ENCODE data around the gene PAQR5. TPM values are rescaled to one million over a fixed set of nuclear protein-coding genes. Genes with fewer than 3 reads are reported as not detected.
"Not testable (repeated sequence)": the region's sequence is repeated elsewhere in the genome, so short reads cannot be mapped to it uniquely, and the experiment has no call there.

Gene PAQR5
- total RNA-seq, 1 donor from 2014 or later = not detected

DNA sequence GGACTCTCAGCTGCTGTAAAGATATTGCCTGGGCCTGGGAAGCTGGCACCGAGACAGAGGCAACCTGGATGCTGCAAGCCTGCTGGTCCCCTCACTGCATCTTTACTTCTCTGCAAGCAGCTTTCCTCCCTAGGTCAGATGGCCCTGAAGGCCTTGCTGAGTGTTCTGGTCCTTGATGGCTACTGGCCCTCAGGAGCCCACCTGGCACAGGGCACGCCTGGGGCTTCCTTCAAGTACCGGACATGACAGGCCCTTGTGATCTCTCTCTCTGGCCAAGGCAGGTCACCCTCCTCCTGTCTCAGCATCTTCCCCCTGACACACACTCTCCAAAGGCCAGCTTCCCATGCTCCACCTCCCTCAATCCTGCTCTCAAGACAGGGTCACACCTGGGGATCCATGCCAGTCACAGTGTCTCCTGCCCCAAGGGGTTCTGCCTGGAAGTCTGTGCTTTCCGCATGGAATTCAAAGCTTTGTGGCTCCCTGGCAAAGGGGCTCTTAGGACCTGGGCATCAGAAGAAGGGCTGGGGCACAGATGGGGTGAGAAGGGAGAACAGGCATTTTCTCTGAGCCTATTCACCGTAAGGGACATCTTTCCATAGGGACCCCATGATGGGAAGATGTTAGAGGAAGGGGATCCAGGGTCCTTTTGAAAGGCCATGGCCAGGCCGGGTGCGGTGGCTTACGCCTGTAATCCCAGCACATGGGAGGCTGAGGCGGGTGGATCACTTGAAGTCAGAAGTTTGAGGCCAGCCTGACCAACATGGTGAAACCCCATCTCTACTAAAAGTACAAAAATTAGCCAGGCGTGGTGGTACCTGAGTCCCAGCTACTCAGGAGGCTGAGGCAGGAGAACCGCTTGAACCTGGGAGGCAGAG is 4.7 kb upstream of the PAQR5 start:
- intact Hi-C loops (cut with micrococcal nuclease) = no loop called here

DNA sequence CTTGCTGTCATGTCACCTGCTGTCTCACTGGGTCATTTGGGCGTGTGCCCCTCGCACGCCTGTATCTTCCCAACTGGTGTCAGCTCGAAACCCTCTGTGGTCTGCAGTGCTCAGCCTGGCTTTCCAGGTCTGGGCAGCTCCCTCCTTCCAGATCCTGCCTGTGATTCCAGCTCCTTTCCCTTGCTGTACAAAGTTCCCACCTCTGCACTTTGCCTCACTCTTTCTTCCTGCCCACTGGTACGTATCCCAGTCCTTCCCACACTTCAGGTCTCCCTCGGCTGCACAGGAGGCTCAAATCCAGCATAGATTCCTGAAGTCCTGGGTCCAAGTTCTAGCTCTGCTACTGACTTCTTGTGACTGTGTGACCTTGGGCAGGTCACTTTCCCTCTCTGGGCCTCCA is 2.1 kb upstream of the PAQR5 start:
- intact Hi-C loops (cut with micrococcal nuclease) = no loop called here

DNA sequence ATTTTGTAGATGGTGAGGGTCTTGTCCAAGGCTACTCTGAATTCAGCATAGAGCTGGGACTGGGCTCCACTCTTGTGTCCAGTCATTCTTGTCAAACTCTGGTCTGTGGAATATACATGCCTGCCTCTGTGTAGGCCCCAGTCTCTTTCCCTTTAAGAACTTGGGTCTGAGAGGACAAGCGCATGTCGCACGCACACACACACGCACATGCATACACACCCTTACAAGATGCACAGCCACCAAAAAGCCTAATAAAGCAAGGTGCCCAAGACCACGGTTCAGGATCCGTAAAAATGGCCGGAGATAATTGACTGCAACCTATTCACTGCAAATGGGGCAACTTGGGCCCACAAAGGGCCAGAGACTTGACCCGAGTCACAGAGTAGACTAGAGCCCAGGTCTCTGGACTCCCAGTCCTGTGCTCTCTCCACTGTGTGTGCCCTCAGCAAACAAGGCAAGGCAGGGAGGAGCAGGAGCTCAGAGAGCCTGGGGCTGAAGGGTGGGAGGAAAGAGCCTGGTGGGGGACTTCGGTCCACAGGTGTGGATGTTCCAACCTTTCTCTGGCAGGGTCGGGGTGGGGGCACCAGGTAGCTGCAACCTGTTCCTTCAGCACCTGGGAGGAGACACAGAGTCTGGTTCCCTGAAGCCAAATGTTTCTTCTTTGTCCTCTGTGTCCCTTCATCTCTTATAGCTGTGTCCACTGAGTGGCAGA is 914 bp upstream of the PAQR5 start:
- intact Hi-C loops (cut with micrococcal nuclease) = no loop called here

DNA sequence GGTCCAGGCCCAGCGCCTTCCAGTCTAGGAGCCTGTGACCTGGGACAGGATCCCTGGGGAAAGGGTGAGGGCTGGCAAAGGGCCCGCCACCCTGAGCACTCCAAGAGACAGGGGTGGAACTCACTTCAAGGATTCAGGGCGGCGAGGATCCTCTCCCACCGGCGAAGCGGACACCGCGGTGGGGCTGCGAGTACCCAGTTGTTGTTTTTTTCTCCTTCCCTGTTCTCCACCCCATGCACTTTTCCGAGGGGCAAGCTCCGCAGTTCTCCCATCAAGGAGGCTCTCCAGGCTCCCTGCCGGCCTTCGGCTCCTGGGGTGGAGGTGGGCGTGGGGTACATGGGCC is 387 bp upstream of the PAQR5 start:
- intact Hi-C loops (cut with micrococcal nuclease) = no loop called here

DNA sequence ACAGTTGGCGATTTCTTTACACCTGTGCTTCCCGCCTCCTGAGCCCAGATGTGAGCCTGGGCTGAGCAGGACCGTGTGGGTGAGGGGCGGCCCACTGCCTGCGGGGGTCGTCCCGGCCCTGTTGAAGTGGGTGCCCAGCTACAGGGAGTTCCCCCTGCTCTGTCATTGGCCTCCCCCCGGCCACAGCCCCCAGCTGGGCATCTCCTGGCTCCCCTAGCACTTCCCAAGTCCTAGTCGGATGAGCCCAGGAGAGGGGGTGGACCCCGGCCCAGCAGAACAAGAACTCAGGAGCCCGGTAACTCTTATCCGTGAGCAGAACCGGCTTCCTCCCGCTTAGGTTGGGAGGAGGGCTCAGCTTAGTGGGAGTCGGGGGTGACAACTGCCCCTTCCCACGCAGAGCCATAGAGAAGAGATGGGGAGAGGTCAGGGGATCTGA is 757 bp downstream of the PAQR5 start:
- intact Hi-C loops (cut with micrococcal nuclease) = no loop called here

DNA sequence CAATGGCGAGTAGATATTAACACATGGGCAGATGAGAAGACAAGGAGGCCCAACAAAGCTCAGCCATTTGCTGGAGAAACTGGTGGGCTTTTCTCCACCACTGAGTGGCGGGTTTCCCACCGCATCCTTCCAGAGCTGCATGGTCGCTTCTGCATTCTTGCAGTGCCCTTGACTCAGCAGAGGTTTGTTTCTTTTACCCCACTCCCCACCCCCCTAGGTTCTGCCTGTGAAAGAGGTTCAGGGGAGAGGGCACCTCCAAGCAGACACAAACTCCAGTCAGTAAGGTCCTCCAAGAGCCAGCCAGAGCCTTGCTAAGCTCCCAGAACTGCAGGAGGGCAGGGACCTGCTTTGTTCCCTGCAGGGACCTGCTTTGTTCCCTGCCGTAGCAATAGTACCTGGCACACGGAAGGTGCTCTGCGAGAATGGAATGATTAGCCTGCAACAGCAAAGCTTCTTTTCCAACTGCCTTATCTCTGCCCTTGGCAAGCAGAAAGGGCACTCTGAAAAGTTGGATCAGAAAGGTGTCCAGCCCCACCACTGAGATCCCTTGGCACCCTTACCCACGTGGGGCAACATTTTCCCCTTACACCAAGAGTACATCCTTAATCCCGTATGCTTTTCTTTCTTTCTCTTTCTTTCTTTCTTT is 1.4 kb downstream of the PAQR5 start:
- intact Hi-C loops (cut with micrococcal nuclease) = no loop called here

DNA sequence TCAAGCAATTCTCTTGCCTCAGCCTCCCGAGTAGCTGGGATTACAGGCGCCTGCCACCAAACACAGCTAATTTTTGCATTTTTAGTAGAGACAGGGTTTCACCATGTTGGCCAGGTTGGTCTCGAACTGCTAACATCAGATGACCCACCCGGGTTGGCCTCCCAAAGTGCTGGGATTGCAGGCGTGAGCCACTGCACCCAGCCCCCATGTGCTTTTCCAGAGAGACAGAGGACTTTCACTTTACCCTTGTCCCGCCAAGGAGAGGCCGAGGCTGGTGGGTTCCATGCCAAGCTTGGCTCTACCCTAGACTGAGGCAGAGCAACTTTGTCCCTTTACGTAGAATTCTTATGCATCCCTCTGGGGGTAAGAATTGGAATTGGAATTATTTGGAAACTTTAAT is 2.4 kb downstream of the PAQR5 start:
- intact Hi-C loops (cut with micrococcal nuclease) = not testable (repeated sequence)

DNA sequence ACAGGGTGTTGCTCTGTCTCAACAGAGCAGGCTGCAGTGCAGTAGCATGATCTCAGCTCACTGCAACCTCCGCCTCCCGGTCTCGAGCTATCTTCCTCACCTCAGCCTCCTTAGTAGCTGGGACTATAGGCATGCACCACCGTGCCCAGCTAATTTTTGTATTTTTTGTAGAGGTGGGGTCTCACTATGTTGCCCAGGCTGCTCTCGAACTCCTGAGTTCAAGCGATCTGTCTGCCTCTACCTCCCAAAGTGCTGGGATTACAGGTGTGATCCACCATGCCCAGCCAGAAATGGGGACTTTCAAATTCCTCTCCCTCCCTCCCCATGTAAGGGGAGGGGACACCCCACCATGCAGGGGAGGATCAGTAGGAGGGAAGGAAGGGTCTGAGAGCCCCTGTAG is 3.4 kb downstream of the PAQR5 start:
- intact Hi-C loops (cut with micrococcal nuclease) = not testable (repeated sequence)

DNA sequence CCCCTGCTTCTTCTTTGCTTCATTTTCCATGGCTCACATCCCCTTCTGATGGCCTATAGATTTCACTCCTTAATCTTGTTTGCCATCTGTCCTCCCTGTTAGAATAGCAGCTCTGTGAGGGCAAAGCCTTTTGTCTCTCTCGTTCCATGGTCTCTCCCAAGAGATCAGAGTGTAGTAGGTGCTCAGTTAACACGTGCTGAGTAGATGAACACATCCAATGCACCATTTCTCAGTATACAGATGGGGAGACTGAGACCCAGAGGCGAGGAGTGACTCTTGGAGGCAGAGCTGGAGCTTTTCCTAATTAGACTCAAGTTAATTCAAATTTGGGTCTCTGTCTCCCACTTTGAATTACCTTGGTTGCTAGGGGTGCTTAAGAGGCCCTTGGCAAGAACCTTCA is 4.2 kb downstream of the PAQR5 start:
- intact Hi-C loops (cut with micrococcal nuclease) = no loop called here

DNA sequence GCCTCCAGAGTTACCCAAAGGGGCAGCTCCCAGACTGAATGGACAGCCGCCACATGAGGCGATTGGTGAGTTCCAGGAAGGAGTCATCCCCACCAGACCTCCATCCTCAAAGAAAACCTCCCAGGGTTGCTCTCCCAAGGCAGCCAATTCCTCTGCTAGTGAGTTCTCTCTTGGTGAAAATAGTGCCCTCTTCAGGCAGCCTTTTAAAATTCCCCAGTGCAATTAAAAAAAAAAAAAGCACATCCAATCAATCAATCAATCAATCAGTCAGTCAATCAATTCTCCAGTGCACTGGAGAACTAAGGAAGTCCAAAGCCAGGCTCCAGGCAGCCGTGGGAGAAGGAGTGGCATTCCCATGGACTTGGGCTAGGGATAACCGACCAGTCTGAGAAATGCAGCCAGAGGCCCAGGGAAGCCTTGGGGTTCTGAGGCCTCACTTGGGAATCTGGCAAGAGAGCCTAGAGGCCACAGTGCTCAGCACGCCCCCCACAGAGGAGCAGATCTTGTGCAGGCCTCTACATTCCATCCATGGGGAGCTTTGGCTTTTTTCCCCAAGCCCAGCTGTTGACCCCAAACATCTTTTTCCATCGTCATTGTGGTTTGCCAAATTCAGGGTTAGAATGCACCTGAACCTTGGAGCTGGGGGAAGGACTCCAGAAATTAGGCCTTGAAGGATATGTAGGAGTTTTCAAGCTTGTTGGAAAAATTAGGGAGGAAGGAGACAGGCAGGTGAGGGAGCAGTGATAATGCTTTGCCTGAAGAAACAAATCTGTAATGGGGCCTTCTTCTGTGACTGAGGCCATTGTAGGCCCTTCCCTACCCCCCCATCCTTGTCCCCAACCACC is 4.8 kb downstream of the PAQR5 start:
- intact Hi-C loops (cut with micrococcal nuclease) = no loop called here

DNA sequence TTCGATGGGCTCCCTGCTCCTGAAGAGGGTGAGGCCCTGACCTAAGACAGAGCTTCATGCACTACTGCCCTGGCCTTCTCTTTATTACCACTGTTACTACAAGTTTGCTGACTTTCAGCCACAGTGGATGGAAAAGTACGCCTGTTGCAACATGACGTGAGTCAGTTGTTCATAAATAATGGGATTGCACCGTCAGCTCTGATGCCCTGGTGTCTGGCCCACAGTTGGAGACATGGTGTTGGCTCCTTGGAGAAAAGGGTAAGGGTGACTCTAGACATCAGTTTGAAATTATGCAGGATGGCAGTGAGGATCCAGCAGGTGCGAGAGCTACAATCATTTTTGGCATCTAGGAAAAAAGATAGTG is 5.5 kb downstream of the PAQR5 start:
- intact Hi-C loops (cut with micrococcal nuclease) = no loop called here

DNA sequence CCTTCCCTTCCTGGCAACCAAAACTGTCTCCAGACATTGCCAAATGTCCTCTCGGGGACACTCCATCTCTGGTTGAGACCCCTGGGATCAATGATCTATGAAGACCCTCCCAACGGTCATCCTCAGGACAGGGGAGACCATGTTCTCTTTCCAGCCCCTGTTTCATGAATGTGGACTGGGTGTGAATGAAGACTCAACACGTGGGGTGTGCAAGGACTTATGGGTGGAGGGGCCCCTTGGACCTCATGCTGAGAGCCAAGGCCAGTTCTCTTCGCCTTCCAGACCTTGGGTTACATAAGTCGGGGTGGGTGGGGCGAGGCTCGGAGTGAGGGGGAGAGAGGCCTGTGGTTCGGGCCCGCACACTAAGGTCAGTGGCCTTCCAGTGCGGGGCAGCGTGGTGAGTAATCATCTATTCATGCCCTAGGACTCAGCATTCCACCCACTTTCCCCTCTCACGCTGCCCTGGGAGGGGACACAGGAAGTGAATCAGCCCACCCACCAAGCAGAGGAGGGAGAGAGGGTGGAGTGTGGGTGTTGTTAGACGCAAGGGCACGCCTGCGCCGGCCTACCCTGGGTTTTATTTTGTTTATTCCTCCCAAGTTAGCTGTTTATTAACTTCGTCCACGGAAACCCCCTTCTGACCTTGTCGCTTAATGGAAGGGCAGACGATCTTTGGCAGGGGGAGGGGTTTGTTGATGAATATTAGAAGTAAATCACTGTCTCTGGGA is 6.7 kb downstream of the PAQR5 start:
- intact Hi-C loops (cut with micrococcal nuclease) = no loop called here

DNA sequence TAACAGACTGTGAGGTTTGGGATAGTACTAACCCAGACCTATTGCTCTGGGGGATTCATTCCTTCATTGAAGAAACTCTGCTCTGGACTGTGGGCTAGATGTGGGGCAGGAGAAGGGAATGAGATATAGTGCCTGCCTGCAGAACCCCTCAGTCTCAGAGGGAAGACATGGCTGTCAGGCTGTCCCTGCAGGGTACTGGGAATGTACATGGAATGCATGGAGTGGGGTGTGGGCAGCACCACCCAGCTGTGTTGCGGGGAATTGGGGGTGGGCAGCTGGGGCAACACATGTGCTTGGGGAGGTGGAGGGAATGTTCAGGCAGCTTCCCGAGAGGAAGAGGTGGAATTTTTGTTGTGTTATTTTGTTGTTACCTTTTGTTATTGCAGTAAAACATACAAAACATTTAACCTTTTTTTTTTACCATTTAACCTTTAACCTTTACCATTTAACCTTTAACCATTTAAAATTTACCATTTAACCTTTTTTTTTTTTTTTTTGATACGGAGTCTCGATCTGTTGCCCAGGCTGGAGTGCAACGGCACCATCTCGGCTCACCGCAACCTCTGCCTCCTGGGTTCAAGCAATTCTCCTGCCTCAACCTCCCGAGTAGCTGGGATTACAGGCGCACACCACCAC is 7.3 kb downstream of the PAQR5 start:
- intact Hi-C loops (cut with micrococcal nuclease) = no loop called here

DNA sequence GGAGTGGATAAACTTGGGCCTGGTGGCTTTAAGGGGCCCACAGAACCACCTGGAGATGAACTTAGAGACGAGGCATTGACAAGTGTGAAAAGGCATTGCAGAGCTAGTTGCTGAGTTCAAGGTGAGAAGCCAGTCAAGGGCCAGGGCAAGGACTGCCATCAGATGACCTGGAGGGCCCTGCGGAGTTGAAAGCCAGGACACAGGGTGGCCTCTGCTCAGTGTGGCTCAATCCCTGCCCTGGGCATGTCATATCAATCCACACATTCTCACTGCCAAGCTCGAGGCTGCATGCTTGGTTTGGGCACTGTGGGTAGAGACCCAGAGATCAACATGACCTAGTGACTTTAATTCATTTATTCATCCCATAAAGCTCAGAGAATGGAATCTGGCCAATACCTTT is 9.2 kb downstream of the PAQR5 start:
- intact Hi-C loops (cut with micrococcal nuclease) = no loop called here

DNA sequence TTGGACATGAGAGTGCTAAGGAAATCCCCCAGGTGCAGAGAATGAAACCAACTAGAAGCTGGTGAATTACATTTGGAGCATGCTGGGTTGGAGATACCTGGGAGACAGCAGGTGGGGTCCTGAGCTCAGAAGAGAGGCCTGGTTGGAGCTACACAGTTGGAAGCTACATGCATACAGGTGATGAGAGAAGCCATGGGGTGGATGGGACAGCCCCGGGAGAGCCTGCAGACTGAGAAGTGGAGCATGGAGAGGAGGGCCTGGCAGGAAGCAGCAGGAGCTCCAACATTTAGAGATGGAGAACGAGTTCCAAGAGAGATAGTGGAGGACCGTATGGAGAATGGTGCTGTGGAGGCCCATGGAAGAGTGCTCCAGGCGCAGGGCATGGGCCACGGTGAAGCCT is 10.2 kb downstream of the PAQR5 start:
- intact Hi-C loops (cut with micrococcal nuclease) = no loop called here

DNA sequence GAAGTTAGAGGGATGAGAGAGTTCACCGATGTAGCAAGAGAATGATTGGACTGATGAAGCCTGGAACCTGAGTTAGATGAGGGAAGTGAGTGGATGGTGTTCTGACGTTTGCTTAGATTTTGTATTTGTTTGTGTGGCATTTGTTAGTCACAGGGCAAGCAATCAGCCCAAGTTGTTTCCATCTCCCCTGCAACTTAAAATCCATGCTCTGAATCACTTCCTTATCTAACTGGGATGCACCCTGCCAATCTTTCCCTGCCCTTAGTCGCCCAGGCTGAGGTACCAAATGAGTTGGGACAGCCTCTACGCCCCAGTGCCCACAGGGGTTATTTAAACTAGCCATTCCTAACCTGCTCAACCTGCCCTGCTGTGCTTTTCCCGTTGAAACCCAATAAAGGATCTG is 12.6 kb downstream of the PAQR5 start:
- intact Hi-C loops (cut with micrococcal nuclease) = no loop called here

DNA sequence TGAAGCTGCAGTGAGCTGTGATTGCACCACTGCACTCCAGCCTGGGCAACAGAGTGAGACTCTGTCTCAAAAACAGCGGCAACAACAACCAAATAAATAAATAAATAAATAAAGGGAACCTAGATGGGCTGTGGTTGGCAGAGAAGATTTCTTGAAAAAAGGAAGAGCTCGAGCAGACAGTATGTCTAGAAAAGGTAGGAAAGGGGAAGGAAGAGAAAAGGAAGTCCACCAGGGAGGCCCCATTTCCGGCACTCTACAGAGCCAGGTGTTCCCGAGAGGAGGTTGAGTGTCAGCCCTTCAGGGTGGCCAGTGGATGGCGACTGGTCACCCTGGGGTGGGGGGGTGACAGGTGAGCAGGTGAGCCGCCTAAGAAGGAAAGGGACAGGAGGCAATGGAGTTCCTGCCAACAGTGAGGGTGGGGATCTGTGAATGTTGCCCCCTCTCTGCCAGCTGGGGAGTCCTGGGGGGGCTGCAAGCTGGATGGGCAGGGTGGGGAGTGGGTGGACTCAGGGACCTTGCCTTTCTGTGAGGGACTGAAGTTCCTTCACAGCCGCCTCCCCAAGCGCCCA is 14.8 kb downstream of the PAQR5 start:
- intact Hi-C loops (cut with micrococcal nuclease) = no loop called here

DNA sequence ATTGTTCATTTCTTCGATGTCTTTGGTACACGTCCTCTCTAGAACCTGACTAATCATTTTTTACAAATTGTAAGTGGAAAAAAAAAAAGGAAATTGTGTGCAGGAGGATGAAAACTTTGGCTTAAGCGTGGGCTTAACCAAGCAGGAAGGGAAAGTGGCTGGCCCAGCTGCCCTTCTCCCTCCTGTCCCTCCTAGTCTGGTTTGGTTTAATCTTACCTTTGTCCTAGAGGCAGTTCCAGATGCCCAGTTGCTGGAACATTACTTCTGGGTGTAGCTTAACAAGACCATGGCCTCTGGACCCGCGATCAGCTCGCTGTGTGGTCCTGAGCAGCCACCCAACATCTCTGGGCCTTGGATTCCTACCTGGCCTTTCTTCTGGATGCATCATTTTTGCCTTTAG is 15.4 kb downstream of the PAQR5 start:
- intact Hi-C loops (cut with micrococcal nuclease) = no loop called here

DNA sequence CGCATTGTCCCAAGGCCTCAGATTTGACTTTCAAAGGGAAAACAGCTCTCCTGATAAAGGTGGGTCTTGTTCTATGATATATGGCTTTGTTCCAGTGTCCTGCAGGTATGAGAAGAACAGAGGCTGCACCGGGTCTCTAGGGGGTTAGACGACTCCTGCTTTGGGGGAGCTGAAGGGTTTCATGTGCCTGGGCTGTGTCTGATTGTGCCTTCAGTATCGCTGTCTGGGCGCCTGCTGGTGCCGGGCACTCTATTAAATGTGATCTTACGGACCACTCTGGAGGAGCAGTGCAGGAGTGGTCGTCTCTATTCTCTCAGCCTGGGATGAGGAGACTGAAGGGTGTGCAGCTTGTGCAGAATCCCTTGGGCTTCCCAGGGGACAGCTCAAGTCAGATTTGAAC is 16.0 kb downstream of the PAQR5 start:
- intact Hi-C loops (cut with micrococcal nuclease) = no loop called here

Data from T-helper 1 cell treated with Interleukin-12 subunit alpha and Interleukin-12 subunit beta and Interleukin-4 antibody, amounts not matched to agents 30 ng/mL and 1 ng/mL, for 36 hours (primary cell).